Epithelial cell of proximal tubule (primary cell): ENCODE measurements around the gene RYR2. TPM values are rescaled to one million over a fixed set of nuclear protein-coding genes. Genes with fewer than 3 reads are reported as not detected.
"Not testable (repeated sequence)": the region's sequence is repeated elsewhere in the genome, so short reads cannot be mapped to it uniquely, and the experiment has no call there.

ENCODE experiments used
- DNase-seq: peaks from one replicate; pipeline ENCODE4 v3.0.0-alpha.2; 2011; ENCODE audit warnings: low read depth
- H3K4me3 ChIP-seq: 2 replicates; pipeline ENCODE4 v1.5.1; 2011; ENCODE audit warnings: low read depth, mild to moderate bottlenecking, low read length
- total RNA-seq: library from RNA; depleted of rRNA; stranded (reverse); fragments of >200 nt; gene quantifications from 2 replicates; pipeline ENCODE4 v1.2.3, GENCODE V29; 2015
- TF ChIP-seq, protein P1 (sequence below): conservative IDR thresholded peaks from 2 replicates; pipeline ENCODE4 v1.5.1; 2012; ENCODE audit warnings: low read depth, mild to moderate bottlenecking, low read length

The RYR2 gene
- total RNA-seq, 1 donor from 2014 or later, result 0.63 TPM

DNA sequence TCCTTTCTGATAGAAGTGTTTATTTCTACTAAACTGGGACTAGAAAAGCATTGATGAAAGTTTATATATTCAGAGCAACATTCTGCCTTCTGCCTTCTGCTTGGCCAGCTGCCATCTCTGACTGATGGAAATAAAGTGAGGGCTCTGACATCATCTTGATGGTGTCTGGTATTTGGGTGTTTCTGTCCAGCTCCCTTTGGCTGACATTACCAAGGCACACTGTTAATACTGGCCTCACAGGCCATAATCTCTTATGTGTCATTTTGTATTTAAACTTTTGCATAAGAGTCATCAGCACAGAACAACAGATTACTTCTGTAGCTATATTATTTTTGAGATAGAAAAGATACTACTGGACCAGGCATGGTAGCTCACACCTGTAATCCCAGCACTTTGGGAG, 216.9 kb downstream of the RYR2 start:
- TF ChIP-seq, protein P1, sequence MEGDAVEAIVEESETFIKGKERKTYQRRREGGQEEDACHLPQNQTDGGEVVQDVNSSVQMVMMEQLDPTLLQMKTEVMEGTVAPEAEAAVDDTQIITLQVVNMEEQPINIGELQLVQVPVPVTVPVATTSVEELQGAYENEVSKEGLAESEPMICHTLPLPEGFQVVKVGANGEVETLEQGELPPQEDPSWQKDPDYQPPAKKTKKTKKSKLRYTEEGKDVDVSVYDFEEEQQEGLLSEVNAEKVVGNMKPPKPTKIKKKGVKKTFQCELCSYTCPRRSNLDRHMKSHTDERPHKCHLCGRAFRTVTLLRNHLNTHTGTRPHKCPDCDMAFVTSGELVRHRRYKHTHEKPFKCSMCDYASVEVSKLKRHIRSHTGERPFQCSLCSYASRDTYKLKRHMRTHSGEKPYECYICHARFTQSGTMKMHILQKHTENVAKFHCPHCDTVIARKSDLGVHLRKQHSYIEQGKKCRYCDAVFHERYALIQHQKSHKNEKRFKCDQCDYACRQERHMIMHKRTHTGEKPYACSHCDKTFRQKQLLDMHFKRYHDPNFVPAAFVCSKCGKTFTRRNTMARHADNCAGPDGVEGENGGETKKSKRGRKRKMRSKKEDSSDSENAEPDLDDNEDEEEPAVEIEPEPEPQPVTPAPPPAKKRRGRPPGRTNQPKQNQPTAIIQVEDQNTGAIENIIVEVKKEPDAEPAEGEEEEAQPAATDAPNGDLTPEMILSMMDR, result no peak
- DNase-seq, result no peak
- H3K4me3 ChIP-seq, result no peak overlapping the region

DNA sequence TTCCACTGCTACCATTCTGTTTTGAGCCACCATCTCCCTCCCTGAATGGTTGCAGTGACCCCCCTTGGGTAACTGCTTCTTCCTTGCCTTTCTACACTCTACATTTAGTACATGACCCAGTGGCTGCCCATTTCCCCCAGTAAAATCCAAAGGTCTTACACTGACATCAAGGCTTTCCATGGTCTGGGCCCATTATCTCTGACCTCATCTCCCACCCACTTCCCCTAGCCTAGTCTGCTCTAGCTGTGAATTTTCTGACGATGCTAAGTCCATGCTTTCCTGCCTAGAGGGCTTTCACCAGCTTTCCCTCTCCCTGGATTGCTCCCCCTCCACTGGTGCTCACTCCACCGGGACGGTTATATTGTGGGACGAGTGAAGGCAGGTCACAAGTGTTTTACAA, 219.2 kb downstream of the RYR2 start:
- DNase-seq, result no peak
- TF ChIP-seq, protein P1, result no peak
- H3K4me3 ChIP-seq, result no peak overlapping the region

DNA sequence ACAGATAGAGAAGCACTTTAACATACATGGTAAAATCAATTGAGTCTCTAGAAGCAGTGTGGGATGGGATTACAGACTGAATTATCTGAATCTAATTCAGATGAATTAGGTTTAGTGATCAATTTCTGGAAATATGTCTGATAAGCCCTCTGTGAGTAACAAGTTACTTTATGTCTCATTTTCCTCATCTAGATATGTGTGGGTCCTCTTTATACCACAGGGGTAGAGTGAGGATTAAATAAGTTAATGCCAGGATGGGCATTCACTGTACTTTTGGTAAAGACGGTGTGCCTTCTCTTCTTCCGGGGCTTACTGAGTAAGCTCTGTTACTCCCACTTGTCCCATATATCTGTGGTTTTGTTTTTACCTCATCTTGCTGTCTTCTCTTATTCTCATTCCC, 225.8 kb downstream of the RYR2 start:
- no peak for DNase-seq
- no peak overlapping the region for H3K4me3 ChIP-seq
- TF ChIP-seq, protein P1, result no peak

DNA sequence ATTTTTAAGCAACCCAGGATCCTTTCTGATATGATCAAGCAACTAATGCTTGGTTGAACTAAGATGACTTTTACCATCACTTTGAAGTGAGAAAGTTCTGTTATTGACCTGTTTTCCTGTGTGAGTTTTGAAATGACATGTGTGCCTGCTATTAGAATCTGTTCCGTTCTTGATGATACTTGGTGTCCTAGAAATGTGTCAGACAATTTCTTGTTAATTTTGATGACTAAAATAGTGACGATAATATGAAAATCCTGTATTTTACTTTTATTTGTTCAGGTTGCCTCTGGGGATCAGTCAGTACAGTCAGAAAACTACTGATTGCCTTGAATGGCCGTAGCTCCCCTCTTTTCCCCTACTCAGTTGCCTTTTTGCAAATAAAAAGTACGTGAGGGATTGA, 228.0 kb downstream of the RYR2 start:
- no peak overlapping the region for H3K4me3 ChIP-seq
- no peak for DNase-seq
- TF ChIP-seq, protein P1, result no peak

DNA sequence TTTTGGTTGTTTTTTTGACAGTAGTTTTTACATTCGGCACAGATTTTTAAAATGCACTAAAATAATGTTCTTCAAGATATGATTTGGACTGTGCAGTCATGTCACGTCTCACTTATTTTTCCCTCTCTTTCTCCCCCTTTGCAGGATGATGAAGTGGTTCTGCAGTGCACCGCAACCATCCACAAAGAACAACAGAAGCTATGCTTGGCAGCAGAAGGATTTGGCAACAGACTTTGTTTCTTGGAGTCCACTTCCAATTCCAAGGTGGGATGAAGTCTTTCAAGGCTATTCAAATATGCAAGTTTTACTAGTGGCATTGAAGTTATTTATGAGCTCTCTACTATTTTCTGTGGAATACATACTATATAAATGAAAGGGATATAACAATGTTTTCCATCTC, 228.4 kb downstream of the RYR2 start:
- DNase-seq, result no peak
- TF ChIP-seq, protein P1, result no peak

DNA sequence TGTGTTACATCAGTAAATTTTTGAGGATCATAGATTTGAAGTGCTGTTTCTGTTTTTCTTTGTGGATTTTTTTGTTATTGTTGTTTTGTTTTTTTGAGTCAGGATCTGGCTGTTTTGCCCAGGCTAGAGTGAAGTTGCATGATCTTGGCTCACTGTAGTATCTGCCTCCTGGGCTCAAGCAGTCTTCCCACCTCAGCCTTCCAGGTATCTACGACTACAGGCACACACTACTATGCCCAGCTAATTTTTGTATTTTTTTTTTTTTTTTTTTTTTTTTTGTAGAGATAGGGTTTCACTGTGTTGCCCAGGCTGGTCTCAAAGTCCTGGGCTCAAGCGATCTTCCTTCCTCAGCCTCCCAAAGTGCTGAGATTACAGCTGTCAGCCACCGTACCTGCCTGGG, 236.0 kb downstream of the RYR2 start:
- H3K4me3 ChIP-seq, DNase-seq: not testable (repeated sequence)

More for the DNA sequence above, 228.4 kb downstream of the RYR2 start:
- H3K4me3 ChIP-seq, result no peak overlapping the region

DNA sequence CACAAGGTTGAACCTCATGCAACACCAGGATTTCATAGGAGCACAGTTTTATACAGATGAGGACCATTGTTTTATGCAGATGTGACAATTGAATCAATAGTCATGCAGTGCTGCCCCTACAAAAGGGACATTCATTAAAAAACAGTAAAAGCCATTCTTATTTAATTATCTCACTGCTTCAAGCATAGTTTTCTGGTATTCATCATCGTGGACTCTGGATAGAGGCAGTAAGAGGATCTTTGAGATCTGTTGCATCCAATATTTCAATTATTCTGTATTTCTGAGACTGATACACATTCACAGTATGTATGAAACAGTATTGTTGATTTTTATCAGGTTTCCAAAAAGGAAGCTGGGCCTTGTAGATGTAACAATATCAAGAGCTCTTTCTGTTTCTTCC, 237.6 kb downstream of the RYR2 start:
- no peak overlapping the region for H3K4me3 ChIP-seq
- TF ChIP-seq, protein P1, result no peak
- no peak for DNase-seq

DNA sequence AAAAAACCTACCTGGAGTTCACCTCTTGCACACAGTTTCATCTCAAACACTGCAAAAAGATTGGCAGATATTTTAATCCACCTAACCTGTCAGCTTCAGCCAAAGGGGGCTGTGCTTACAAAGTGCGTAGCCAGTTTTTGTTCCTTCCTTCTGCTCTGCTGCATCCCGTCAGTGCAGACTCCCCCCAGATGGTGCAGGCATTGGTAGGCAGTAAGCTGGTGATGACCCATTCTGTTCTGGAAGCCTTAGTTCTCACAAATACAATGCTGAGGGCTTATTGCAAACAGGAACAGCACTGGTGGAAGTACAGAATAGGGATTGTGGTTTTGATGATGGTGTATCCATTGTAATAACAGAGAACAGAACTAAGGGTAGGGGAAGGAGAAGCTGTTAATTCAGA, 239.5 kb downstream of the RYR2 start:
- H3K4me3 ChIP-seq, result no peak overlapping the region
- TF ChIP-seq, protein P1, result no peak
- DNase-seq, result no peak
